ENCODE measurements around the gene PIPOX. TPM values are rescaled to one million over a fixed set of nuclear protein-coding genes. Genes with fewer than 3 reads are reported as not detected.

PIPOX gene
- total and polyA plus RNA-seq, 2 of the 13 experiments (the other 11 are each of a cell fraction or from before 2014, with no cell fraction given) = 87.3 to 154 TPM

DNA sequence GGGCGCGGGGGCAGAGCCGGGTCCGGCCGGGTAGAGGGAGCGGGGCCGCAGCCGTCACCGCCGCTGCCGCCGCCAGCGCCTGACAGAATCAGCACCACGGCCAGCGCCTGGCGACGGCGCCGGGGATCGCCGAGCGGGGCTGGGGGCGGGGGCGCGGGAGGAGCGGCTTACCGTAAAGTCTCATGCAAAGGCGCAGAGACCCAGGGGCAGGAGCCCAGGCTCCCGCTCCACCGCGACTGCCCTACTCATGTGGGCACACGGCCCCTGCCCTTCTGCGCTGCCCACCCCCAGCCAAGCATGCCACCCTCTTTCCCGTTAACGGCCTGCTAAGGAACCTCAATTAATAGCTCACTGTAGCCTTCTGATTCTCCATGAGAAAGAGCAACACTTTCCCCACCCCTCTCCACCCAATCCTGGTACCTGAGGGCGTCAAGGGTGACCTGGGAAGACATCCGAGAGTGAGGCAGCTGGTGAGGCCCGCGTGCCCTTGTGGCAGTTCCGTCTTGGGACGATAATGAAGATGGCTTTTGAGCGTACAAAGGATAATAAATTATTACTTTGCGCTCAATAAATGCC, 36.9 kb upstream of the PIPOX start, which contains the start of gene SEZ6 (continued):
- TF ChIP-seq, protein P1, sequence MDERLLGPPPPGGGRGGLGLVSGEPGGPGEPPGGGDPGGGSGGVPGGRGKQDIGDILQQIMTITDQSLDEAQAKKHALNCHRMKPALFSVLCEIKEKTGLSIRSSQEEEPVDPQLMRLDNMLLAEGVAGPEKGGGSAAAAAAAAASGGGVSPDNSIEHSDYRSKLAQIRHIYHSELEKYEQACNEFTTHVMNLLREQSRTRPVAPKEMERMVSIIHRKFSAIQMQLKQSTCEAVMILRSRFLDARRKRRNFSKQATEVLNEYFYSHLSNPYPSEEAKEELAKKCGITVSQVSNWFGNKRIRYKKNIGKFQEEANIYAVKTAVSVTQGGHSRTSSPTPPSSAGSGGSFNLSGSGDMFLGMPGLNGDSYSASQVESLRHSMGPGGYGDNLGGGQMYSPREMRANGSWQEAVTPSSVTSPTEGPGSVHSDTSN (CRISPR knock-in tag; IDR thresholded peaks at IDR 0.05) = no peak
- TF ChIP-seq SALL1 (CRISPR knock-in tag; IDR thresholded peaks at IDR 0.05) = peak; percentile 98
- TF ChIP-seq WIZ (CRISPR knock-in tag; IDR thresholded peaks at IDR 0.05) = peak; percentile 95
- TF ChIP-seq JDP2 (CRISPR knock-in tag; IDR thresholded peaks at IDR 0.05; ENCODE audit: borderline replicate concordance) = peak; percentile 90; the same call in 1 of the 2 replicates
- TF ChIP-seq, protein P2, sequence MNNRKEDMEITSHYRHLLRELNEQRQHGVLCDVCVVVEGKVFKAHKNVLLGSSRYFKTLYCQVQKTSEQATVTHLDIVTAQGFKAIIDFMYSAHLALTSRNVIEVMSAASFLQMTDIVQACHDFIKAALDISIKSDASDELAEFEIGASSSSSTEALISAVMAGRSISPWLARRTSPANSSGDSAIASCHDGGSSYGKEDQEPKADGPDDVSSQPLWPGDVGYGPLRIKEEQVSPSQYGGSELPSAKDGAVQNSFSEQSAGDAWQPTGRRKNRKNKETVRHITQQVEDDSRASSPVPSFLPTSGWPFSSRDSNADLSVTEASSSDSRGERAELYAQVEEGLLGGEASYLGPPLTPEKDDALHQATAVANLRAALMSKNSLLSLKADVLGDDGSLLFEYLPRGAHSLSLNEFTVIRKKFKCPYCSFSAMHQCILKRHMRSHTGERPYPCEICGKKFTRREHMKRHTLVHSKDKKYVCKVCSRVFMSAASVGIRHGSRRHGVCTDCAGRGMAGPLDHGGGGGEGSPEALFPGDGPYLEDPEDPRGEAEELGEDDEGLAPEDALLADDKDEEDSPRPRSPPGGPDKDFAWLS (CRISPR knock-in tag; IDR thresholded peaks at IDR 0.05; ENCODE audit: borderline replicate concordance) = no peak
- TF ChIP-seq MED13 (CRISPR knock-in tag; IDR thresholded peaks at IDR 0.05) = peak; percentile 81
- peak; percentile 89; the same call in 1 of the 2 replicates for TF ChIP-seq IRX3 (CRISPR knock-in tag; IDR thresholded peaks at IDR 0.05; ENCODE audit: borderline replicate concordance, low read depth)
- no peak for TF ChIP-seq ZNF317 (CRISPR knock-in tag; IDR thresholded peaks at IDR 0.05)
- TF ChIP-seq HMG20B (CRISPR knock-in tag; conservative IDR thresholded peaks at IDR 0.05) = peak; percentile 76
- no peak for TF ChIP-seq TAF15 (IDR thresholded peaks at IDR 0.05; ENCODE audit: low read depth, low read length, poor library complexity, severe bottlenecking)
- TF ChIP-seq, protein P3, sequence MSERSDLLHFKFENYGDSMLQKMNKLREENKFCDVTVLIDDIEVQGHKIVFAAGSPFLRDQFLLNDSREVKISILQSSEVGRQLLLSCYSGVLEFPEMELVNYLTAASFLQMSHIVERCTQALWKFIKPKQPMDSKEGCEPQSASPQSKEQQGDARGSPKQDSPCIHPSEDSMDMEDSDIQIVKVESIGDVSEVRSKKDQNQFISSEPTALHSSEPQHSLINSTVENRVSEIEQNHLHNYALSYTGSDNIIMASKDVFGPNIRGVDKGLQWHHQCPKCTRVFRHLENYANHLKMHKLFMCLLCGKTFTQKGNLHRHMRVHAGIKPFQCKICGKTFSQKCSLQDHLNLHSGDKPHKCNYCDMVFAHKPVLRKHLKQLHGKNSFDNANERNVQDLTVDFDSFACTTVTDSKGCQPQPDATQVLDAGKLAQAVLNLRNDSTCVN (CRISPR knock-in tag; IDR thresholded peaks at IDR 0.05; ENCODE audit: borderline replicate concordance) = peak; percentile 88; the same call in 1 of the 2 replicates
- no peak for TF ChIP-seq HHEX (CRISPR knock-in tag; IDR thresholded peaks at IDR 0.05)
- TF ChIP-seq NFKB2 (CRISPR knock-in tag; IDR thresholded peaks at IDR 0.05; ENCODE audit: borderline replicate concordance) = peak; percentile 99; the same call in 1 of the 2 replicates
- TF ChIP-seq BCL6 (CRISPR knock-in tag; IDR thresholded peaks at IDR 0.05) = peak; percentile 68
- TF ChIP-seq REPIN1 (CRISPR knock-in tag; IDR thresholded peaks at IDR 0.05; ENCODE audit: borderline replicate concordance, low read depth) = peak; percentile 65; the same call in 1 of the 2 replicates
- TF ChIP-seq, protein P4, sequence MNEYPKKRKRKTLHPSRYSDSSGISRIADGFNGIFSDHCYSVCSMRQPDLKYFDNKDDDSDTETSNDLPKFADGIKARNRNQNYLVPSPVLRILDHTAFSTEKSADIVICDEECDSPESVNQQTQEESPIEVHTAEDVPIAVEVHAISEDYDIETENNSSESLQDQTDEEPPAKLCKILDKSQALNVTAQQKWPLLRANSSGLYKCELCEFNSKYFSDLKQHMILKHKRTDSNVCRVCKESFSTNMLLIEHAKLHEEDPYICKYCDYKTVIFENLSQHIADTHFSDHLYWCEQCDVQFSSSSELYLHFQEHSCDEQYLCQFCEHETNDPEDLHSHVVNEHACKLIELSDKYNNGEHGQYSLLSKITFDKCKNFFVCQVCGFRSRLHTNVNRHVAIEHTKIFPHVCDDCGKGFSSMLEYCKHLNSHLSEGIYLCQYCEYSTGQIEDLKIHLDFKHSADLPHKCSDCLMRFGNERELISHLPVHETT (CRISPR knock-in tag; conservative IDR thresholded peaks at IDR 0.05) = peak; percentile 78; the same call in 1 of the 2 replicates
- TF ChIP-seq, protein P5, sequence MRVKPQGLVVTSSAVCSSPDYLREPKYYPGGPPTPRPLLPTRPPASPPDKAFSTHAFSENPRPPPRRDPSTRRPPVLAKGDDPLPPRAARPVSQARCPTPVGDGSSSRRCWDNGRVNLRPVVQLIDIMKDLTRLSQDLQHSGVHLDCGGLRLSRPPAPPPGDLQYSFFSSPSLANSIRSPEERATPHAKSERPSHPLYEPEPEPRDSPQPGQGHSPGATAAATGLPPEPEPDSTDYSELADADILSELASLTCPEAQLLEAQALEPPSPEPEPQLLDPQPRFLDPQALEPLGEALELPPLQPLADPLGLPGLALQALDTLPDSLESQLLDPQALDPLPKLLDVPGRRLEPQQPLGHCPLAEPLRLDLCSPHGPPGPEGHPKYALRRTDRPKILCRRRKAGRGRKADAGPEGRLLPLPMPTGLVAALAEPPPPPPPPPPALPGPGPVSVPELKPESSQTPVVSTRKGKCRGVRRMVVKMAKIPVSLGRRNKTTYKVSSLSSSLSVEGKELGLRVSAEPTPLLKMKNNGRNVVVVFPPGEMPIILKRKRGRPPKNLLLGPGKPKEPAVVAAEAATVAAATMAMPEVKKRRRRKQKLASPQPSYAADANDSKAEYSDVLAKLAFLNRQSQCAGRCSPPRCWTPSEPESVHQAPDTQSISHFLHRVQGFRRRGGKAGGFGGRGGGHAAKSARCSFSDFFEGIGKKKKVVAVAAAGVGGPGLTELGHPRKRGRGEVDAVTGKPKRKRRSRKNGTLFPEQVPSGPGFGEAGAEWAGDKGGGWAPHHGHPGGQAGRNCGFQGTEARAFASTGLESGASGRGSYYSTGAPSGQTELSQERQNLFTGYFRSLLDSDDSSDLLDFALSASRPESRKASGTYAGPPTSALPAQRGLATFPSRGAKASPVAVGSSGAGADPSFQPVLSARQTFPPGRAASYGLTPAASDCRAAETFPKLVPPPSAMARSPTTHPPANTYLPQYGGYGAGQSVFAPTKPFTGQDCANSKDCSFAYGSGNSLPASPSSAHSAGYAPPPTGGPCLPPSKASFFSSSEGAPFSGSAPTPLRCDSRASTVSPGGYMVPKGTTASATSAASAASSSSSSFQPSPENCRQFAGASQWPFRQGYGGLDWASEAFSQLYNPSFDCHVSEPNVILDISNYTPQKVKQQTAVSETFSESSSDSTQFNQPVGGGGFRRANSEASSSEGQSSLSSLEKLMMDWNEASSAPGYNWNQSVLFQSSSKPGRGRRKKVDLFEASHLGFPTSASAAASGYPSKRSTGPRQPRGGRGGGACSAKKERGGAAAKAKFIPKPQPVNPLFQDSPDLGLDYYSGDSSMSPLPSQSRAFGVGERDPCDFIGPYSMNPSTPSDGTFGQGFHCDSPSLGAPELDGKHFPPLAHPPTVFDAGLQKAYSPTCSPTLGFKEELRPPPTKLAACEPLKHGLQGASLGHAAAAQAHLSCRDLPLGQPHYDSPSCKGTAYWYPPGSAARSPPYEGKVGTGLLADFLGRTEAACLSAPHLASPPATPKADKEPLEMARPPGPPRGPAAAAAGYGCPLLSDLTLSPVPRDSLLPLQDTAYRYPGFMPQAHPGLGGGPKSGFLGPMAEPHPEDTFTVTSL (CRISPR knock-in tag; IDR thresholded peaks at IDR 0.05; ENCODE audit: borderline replicate concordance) = no peak
